Bone marrow (tissue), 2 donors: ENCODE data around the gene TARBP1.
"Not testable (repeated sequence)": the region's sequence is repeated elsewhere in the genome, so short reads cannot be mapped to it uniquely, and the experiment has no call there.

ENCODE experiments used
- DNase-seq, 2 donors: peaks; one replicate each; lab custom pipeline; 2025; lab: John Stamatoyannopoulos, UW

The TARBP1 gene

GRCh38 chr1:234388094-234388493 is 90.9 kb downstream of the TARBP1 start:
- no peak for DNase-seq

- DNase-seq, result no peak
Measured at GRCh38 chr1:234386122-234386521, 92.9 kb downstream of the TARBP1 start.

- DNase-seq, result no peak
Measured at GRCh38 chr1:234381699-234382555, 97.1 kb downstream of the TARBP1 start.

GRCh38 chr1:234379591-234380109 is 99.3 kb downstream of the TARBP1 start:
- not testable (repeated sequence) for DNase-seq

GRCh38 chr1:234375672-234376071 is 103.3 kb downstream of the TARBP1 start:
- no peak for DNase-seq

- no peak for DNase-seq
Measured at GRCh38 chr1:234373959-234374254, 105.1 kb downstream of the TARBP1 start.

- DNase-seq, result peak; percentile 83 to 96
Measured at GRCh38 chr1:234373064-234373958, 105.7 kb downstream of the TARBP1 start, which contains the start of gene COA6. COA6 (plus strand) TSS chr1:234373456; CDS start chr1:234373467, 11 bp downstream.

- no peak for DNase-seq
Measured at GRCh38 chr1:234372011-234372757, 106.8 kb downstream of the TARBP1 start.

- DNase-seq, result no peak
Measured at GRCh38 chr1:234371414-234371813, 107.6 kb downstream of the TARBP1 start.

GRCh38 chr1:234369784-234370183 is 109.2 kb downstream of the TARBP1 start:
- DNase-seq, result no peak

GRCh38 chr1:234369033-234369430 is 109.9 kb downstream of the TARBP1 start:
- no peak for DNase-seq

GRCh38 chr1:234368320-234369032 is 110.5 kb downstream of the TARBP1 start:
- DNase-seq, result no peak

- DNase-seq, result no peak
Measured at GRCh38 chr1:234362558-234362957, 116.4 kb downstream of the TARBP1 start.

- no peak for DNase-seq
Measured at GRCh38 chr1:234361102-234361603, 117.8 kb downstream of the TARBP1 start.

- no peak for DNase-seq
Measured at GRCh38 chr1:234357831-234358230, 121.1 kb downstream of the TARBP1 start.

- not testable (repeated sequence) for DNase-seq
Measured at GRCh38 chr1:234356615-234357269, 122.2 kb downstream of the TARBP1 start.

- no peak for DNase-seq
Measured at GRCh38 chr1:234355782-234356510, 123.0 kb downstream of the TARBP1 start.

- DNase-seq, result no peak
Measured at GRCh38 chr1:234348964-234349363, 130.0 kb downstream of the TARBP1 start.

- no peak for DNase-seq
Measured at GRCh38 chr1:234345237-234345636, 133.7 kb downstream of the TARBP1 start.

- no peak for DNase-seq
Measured at GRCh38 chr1:234342774-234343173, 136.2 kb downstream of the TARBP1 start.
